NT2/D1 (cell line): Measurements from ENCODE around the gene CRTC1.

Source experiments
- SUZ12 ChIP-seq: IDR thresholded peaks from 2 replicates; pipeline ENCODE4 v1.6.1; 2011; ENCODE audit not compliant: insufficient read length, insufficient read depth; ENCODE audit errors: extremely low read depth
- ZNF274 ChIP-seq: IDR thresholded peaks from 2 replicates; pipeline ENCODE4 v1.6.1; 2011; ENCODE audit warnings: mild to moderate bottlenecking, low read depth, low read length

DNA sequence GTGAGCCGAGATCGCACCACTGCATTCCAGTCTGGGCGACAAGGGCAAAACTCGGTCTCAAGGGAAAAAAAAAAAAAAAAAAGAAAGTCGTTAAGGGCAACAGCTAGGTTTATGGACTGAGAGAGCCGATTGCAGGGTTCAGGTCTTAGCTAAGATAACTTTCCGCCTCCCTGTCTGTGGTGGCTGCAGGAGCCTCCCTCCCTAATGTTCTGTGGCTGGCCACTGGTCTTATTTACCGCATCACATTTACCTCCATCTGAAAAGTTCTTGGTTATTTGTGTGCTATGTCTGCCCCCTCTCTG, 722 bp upstream of the CRTC1 start:
- no peak for TF ChIP-seq ZNF274
- no peak for TF ChIP-seq SUZ12
